Fibroblast of villous mesenchyme (primary cell): Measurements from ENCODE around the gene NTM. TPM values are rescaled to one million over a fixed set of nuclear protein-coding genes. Genes with fewer than 3 reads are reported as not detected.

Experiments
- DNase-seq: peaks from one replicate; pipeline ENCODE4 v3.0.0-alpha.2; 2010; ENCODE audit warnings: low read depth
- H3K4me3 ChIP-seq: 2 replicates; pipeline ENCODE4 v1.5.1; 2011; ENCODE audit warnings: low read depth, mild to moderate bottlenecking, low read length
- total RNA-seq: library from RNA; depleted of rRNA; stranded (reverse); fragments of >200 nt; gene quantifications from 2 replicates; pipeline ENCODE4 v1.2.3, GENCODE V29; 2012
- TF ChIP-seq, protein P1 (sequence below): IDR thresholded peaks from 2 replicates; pipeline ENCODE4 v1.5.1; 2012; ENCODE audit warnings: low read depth, mild to moderate bottlenecking, low read length; ENCODE audit not compliant: insufficient read depth

Gene NTM
- total RNA-seq, 1 donor = 7.3 TPM

- TF ChIP-seq, protein P1, sequence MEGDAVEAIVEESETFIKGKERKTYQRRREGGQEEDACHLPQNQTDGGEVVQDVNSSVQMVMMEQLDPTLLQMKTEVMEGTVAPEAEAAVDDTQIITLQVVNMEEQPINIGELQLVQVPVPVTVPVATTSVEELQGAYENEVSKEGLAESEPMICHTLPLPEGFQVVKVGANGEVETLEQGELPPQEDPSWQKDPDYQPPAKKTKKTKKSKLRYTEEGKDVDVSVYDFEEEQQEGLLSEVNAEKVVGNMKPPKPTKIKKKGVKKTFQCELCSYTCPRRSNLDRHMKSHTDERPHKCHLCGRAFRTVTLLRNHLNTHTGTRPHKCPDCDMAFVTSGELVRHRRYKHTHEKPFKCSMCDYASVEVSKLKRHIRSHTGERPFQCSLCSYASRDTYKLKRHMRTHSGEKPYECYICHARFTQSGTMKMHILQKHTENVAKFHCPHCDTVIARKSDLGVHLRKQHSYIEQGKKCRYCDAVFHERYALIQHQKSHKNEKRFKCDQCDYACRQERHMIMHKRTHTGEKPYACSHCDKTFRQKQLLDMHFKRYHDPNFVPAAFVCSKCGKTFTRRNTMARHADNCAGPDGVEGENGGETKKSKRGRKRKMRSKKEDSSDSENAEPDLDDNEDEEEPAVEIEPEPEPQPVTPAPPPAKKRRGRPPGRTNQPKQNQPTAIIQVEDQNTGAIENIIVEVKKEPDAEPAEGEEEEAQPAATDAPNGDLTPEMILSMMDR = no peak
- H3K4me3 ChIP-seq = no peak overlapping the region
Measured at GRCh38 chr11:132134322-132134721, 763.9 kb downstream of the NTM start.

DNA sequence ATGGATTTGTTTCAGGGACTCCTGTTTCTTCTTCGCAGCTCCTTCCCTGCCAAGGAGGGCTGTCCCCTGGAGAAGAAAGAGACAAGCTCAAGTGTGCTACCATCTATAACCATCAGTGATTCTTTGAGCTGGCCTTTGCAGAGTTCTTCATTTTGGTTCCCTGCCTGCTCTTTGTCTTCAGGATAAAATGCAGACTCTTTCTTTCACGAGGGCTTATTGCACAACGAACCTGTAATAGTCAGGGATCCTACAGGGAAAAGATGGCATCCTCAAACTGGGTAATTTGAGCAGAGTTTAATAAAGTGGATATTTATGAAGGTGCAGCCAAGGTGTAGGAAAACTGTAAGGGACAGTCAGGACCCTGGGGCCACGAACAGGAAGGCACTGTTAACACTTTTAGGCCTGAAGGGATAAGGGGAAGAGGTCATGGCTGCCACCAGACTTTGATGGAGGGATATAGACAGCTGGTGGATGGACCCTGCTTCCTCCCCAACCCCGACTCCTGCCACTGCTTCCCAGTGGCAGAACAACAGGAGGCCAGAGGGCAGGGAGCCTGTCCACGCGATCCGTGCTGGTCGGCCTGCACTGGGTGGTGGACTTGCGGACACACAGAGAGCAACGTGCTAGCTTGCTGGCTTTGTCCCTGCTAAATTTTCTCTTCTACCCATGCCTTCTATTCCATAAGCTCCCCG, 767.0 kb downstream of the NTM start:
- DNase-seq = no peak
- H3K4me3 ChIP-seq = no peak overlapping the region
- TF ChIP-seq, protein P1 = no peak

More at GRCh38 chr11:132134322-132134721, 763.9 kb downstream of the NTM start:
- no peak for DNase-seq

DNA sequence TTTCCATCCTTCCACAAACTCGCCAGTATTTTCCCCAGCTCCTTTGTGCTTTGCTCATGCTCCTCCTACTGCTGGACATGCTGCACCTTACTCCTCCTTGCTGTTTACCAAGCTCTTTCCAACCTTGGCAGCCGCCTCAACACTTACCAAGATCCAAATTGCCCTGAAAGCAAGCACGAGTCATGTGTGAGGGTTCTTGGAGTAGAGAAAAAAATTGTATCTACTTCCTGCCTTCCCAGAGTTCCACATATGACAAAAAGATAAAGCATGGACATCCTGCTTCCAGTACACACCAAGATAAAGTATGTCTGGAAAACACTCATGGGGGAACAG, 767.5 kb downstream of the NTM start:
- TF ChIP-seq, protein P1 = no peak
- no peak overlapping the region for H3K4me3 ChIP-seq
- DNase-seq = no peak

DNA sequence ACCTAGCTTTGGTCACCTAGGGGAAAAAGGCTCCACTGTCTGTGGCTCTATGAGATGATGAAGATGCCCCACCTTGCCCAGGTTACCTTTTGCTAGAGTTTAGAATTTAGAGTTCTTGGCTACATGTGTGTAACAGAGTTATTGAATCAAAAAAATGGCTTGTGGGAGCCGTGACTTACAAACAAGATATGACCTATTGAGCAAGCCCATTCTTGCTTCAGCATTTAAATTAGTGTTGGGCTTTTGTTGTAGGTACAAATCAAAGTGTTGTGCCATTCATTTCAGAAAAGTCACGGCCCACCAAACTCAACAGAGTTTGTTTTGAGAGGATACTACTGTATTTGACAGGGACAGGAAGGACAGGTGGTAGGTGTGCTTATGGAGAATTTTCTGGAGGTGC, 768.8 kb downstream of the NTM start:
- DNase-seq = no peak
- no peak overlapping the region for H3K4me3 ChIP-seq
- TF ChIP-seq, protein P1 = no peak

GRCh38 chr11:132140056-132140455, 769.6 kb downstream of the NTM start:
- TF ChIP-seq, protein P1 = no peak
- no peak overlapping the region for H3K4me3 ChIP-seq
- no peak for DNase-seq

DNA sequence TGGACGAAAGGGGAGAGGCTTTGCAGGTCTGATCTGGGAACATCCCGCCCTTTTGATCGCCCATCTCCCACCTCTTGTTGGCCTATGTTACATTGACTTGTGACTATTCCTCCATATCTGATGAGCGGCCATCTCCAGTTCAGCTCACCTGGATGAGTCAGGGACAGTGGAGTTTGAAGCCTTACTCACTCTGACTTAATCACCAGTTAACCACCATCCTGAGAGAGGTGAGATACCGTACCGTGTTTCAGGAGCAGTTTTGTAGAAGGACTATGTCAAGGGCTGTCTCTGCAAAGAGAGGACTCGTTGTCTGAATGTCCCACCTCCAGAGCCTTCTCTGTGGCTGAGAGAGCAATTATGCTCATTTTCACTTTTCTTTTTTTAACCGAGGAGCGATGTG, 771.7 kb downstream of the NTM start:
- no peak for DNase-seq
- H3K4me3 ChIP-seq = no peak overlapping the region
- TF ChIP-seq, protein P1 = no peak

- no peak overlapping the region for H3K4me3 ChIP-seq
- TF ChIP-seq, protein P1 = no peak
- no peak for DNase-seq
Measured at GRCh38 chr11:132142554-132142953, 772.1 kb downstream of the NTM start.
